Measurements from ENCODE around the gene MAP3K6.
"Not testable (repeated sequence)": the region's sequence is repeated elsewhere in the genome, so short reads cannot be mapped to it uniquely, and the experiment has no call there.

Gene MAP3K6

GRCh38 chr1:27366411-27367159 lies at the start of gene MAP3K6:
Gene MAP3K6, minus strand, starts transcription at chr1:27366961. Its CDS starts 364 bp downstream, at chr1:27366597.
- TF ChIP-seq GATA1 (IDR thresholded peaks at IDR 0.05; ENCODE audit: low read depth, low read length) (no peak), POLR2A (IDR thresholded peaks at IDR 0.05; ENCODE audit: low read length) (no peak)
- DNase-seq, result peak in 1 of 2 experiments; percentile 72

GRCh38 chr1:27414091-27414490 lies 47.3 kb upstream of the MAP3K6 start:
- no peak for DNase-seq
- no peak for TF ChIP-seq POLR2A (IDR thresholded peaks at IDR 0.05; ENCODE audit: low read length)
- no peak for TF ChIP-seq GATA1 (IDR thresholded peaks at IDR 0.05; ENCODE audit: low read depth, low read length)

GRCh38 chr1:27413004-27413403 lies 46.2 kb upstream of the MAP3K6 start:
- no peak for TF ChIP-seq GATA1 (IDR thresholded peaks at IDR 0.05; ENCODE audit: low read depth, low read length)
- TF ChIP-seq POLR2A (IDR thresholded peaks at IDR 0.05; ENCODE audit: low read length), result no peak
- no peak for DNase-seq

- TF ChIP-seq POLR2A (IDR thresholded peaks at IDR 0.05; ENCODE audit: low read length) (no peak), GATA1 (IDR thresholded peaks at IDR 0.05; ENCODE audit: low read depth, low read length) (no peak)
- no peak for DNase-seq
Measured at GRCh38 chr1:27412502-27412901, 45.7 kb upstream of the MAP3K6 start.

- TF ChIP-seq POLR2A (IDR thresholded peaks at IDR 0.05; ENCODE audit: low read length) (no peak), GATA1 (IDR thresholded peaks at IDR 0.05; ENCODE audit: low read depth, low read length) (no peak)
- DNase-seq, result no peak
Measured at GRCh38 chr1:27410709-27411108, 43.9 kb upstream of the MAP3K6 start.

- no peak for DNase-seq
Measured at GRCh38 chr1:27409669-27410068, 42.9 kb upstream of the MAP3K6 start.

GRCh38 chr1:27408151-27408550 lies 41.4 kb upstream of the MAP3K6 start:
- no peak for TF ChIP-seq GATA1 (IDR thresholded peaks at IDR 0.05; ENCODE audit: low read depth, low read length)
- TF ChIP-seq POLR2A (IDR thresholded peaks at IDR 0.05; ENCODE audit: low read length), result no peak
- no peak for DNase-seq

More at GRCh38 chr1:27409669-27410068, 42.9 kb upstream of the MAP3K6 start:
- TF ChIP-seq GATA1 (IDR thresholded peaks at IDR 0.05; ENCODE audit: low read depth, low read length) (no peak), POLR2A (IDR thresholded peaks at IDR 0.05; ENCODE audit: low read length) (no peak)

GRCh38 chr1:27406791-27407190 lies 40.0 kb upstream of the MAP3K6 start:
- not testable (repeated sequence) for DNase-seq

GRCh38 chr1:27406362-27406680 lies 39.6 kb upstream of the MAP3K6 start:
- TF ChIP-seq POLR2A (IDR thresholded peaks at IDR 0.05; ENCODE audit: low read length), result no peak
- no peak for TF ChIP-seq GATA1 (IDR thresholded peaks at IDR 0.05; ENCODE audit: low read depth, low read length)
- DNase-seq, result no peak

GRCh38 chr1:27405598-27406361 lies 39.0 kb upstream of the MAP3K6 start:
- not testable (repeated sequence) for DNase-seq

- TF ChIP-seq GATA1 (IDR thresholded peaks at IDR 0.05; ENCODE audit: low read depth, low read length) (no peak), POLR2A (IDR thresholded peaks at IDR 0.05; ENCODE audit: low read length) (no peak)
- DNase-seq, result no peak
Measured at GRCh38 chr1:27405074-27405473, 38.3 kb upstream of the MAP3K6 start.

- no peak for DNase-seq
- TF ChIP-seq GATA1 (IDR thresholded peaks at IDR 0.05; ENCODE audit: low read depth, low read length) (no peak), POLR2A (IDR thresholded peaks at IDR 0.05; ENCODE audit: low read length) (no peak)
Measured at GRCh38 chr1:27403931-27404330, 37.2 kb upstream of the MAP3K6 start.

GRCh38 chr1:27403065-27403726 lies 36.4 kb upstream of the MAP3K6 start:
- TF ChIP-seq POLR2A (IDR thresholded peaks at IDR 0.05; ENCODE audit: low read length), result no peak
- TF ChIP-seq GATA1 (IDR thresholded peaks at IDR 0.05; ENCODE audit: low read depth, low read length), result no peak
- DNase-seq, result peak in 1 of 2 experiments; percentile 65

- peak in 1 of 2 experiments; percentile 55 for DNase-seq
- TF ChIP-seq GATA1 (IDR thresholded peaks at IDR 0.05; ENCODE audit: low read depth, low read length) (no peak), POLR2A (IDR thresholded peaks at IDR 0.05; ENCODE audit: low read length) (no peak)
Measured at GRCh38 chr1:27402349-27402754, 35.6 kb upstream of the MAP3K6 start.
